ENCODE data around the gene ASB10. TPM values are rescaled to one million over a fixed set of nuclear protein-coding genes. Genes with fewer than 3 reads are reported as not detected.

Gene ASB10
- total RNA-seq, 1 experiment from 2014 or later = not detected

- H3K4me3 ChIP-seq (ENCODE audit: low read depth in 2 of 2, low read length in 2 of 2) = no peak overlapping the region
- intact Hi-C loops (cut with micrococcal nuclease; ENCODE audit: unreplicated experiment) (no loop called here), in situ Hi-C loops (cut with HindIII; ENCODE audit: low pct_unique_long_range_greater_than_20kb, low sequenced_read_pairs) (no loop called here)
- no peak overlapping the region for H3K27ac ChIP-seq (ENCODE audit: low read length)
- BruUV-seq (replicated peaks) = no TSS peak
- peaks cover 5% of the 10 kb centered on the region for H3K27me3 ChIP-seq (ENCODE audit: control insufficient read depth, insufficient read depth, low read length)
- no peaks in the 10 kb centered on the region for H3K36me3 ChIP-seq (ENCODE audit: control insufficient read depth, insufficient read depth, low read length)
- no peaks in the 10 kb centered on the region for H3K4me1 ChIP-seq (ENCODE audit: control insufficient read depth, insufficient read depth, low read length)
- ATAC-seq = no peak
- CTCF ChIA-PET = no interaction called here
- no peak for DNase-seq (ENCODE audit: low read depth, low spot score)
- no peak for TF ChIP-seq REST (IDR thresholded peaks at IDR 0.05; ENCODE audit: insufficient read depth in 1 of 2, low read depth in 2 of 2, low read length in 1 of 2)
- no peak for TF ChIP-seq CTCF (IDR thresholded peaks at IDR 0.05)
- TF ChIP-seq SIN3A (IDR thresholded peaks at IDR 0.05; ENCODE audit: borderline replicate concordance, insufficient read depth, low read depth, low read length) = no peak
- TF ChIP-seq TCF7L2 (IDR thresholded peaks at IDR 0.05; ENCODE audit: low read depth, low read length) = no peak
- no peak for TF ChIP-seq POLR2AphosphoS5 (IDR thresholded peaks at IDR 0.05; ENCODE audit: low read depth, low read length)
- POLR2A ChIA-PET = interaction anchor here (0.6 kb wide), 1 partner anchor 154 kb away, joined by 10 read pairs; no protein-coding TSS in a partner anchor
- H3K9me3 ChIP-seq (ENCODE audit: control insufficient read depth, insufficient read depth, low read depth, low read length) = no peaks in the 10 kb centered on the region
These were observed 7.1 kb upstream of the ASB10 start for GRCh38 chr7:151194188-151194587.

- ATAC-seq = no peak
- in situ Hi-C loops (cut with HindIII; ENCODE audit: low pct_unique_long_range_greater_than_20kb, low sequenced_read_pairs) = no loop called here
These were observed 6.3 kb upstream of the ASB10 start for GRCh38 chr7:151193203-151193978.

More at GRCh38 chr7:151193203-151193978, 6.3 kb upstream of the ASB10 start:
- no peak overlapping the region for H3K4me3 ChIP-seq (ENCODE audit: low read depth in 2 of 2, low read length in 2 of 2)
- H3K9me3 ChIP-seq (ENCODE audit: control insufficient read depth, insufficient read depth, low read depth, low read length) = no peaks in the 10 kb centered on the region
- no peak for DNase-seq (ENCODE audit: low read depth, low spot score)
- POLR2A ChIA-PET = no interaction called here
- intact Hi-C loops (cut with micrococcal nuclease; ENCODE audit: unreplicated experiment) = no loop called here
- no peaks in the 10 kb centered on the region for H3K4me1 ChIP-seq (ENCODE audit: control insufficient read depth, insufficient read depth, low read length)
- CTCF ChIA-PET = no interaction called here
- TF ChIP-seq TCF7L2 (IDR thresholded peaks at IDR 0.05; ENCODE audit: low read depth, low read length) (no peak), REST (IDR thresholded peaks at IDR 0.05; ENCODE audit: insufficient read depth in 1 of 2, low read depth in 2 of 2, low read length in 1 of 2) (no peak), POLR2AphosphoS5 (IDR thresholded peaks at IDR 0.05; ENCODE audit: low read depth, low read length) (no peak), CTCF (IDR thresholded peaks at IDR 0.05) (no peak), SIN3A (IDR thresholded peaks at IDR 0.05; ENCODE audit: borderline replicate concordance, insufficient read depth, low read depth, low read length) (no peak)
- no peaks in the 10 kb centered on the region for H3K36me3 ChIP-seq (ENCODE audit: control insufficient read depth, insufficient read depth, low read length)
- peaks cover 5% of the 10 kb centered on the region for H3K27me3 ChIP-seq (ENCODE audit: control insufficient read depth, insufficient read depth, low read length)
- H3K27ac ChIP-seq (ENCODE audit: low read length) = no peak overlapping the region
- BruUV-seq (replicated peaks) = no TSS peak

All from Panc1 (cell line).